Measurements from ENCODE around the gene USPL1. TPM values are rescaled to one million over a fixed set of nuclear protein-coding genes. Genes with fewer than 3 reads are reported as not detected.

Gene USPL1
- total and polyA plus RNA-seq, 4 donors: 4.1 to 13.0 (median 8.2) TPM

DNA sequence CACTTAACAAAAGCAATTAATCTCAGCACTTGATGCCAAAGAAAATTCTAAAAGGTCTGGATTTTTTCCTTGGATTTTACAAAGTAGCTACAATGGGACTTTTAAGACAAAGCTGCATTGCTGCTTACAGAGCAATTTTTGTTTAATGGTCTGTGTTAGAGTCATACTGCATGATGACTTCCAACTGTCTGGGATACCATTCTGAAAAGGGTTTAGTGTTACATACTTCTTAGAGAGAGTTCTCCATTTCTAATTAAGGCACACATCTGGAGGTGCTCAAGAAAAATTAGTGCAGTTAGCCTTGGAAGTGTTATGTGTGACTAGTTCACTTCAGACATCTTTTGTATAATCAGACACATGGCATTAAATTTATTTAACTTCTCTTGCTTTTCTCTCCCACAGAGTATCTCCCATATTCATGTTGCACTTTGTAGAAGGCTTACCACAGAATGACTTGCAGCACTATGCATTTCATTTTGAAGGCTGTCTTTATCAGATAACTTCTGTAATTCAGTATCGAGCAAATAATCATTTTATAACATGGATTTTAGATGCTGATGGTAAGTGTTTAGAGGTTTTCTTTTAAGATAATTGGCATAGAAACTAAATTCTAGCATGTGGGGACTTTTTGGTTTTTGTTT lies 35.1 kb downstream of the USPL1 start:
- no peak overlapping the region for H3K9ac ChIP-seq (ENCODE audit: low read depth in 1 of 2, low read length in 2 of 2)
- WGBS: 90% methylated on average over 1 of the region's 1 CpG
- H3K36me3 ChIP-seq (ENCODE audit: control insufficient read depth in 4 of 4, insufficient read depth in 3 of 4, low read depth in 1 of 4, low read length in 3 of 4): peaks cover 2 to 46% (median 33%) of the 10 kb centered on the region in 4 donors
- H3K4me1 ChIP-seq (ENCODE audit: control insufficient read depth in 4 of 4, insufficient read depth in 4 of 4, low read length in 3 of 4): peaks cover 0 to 11% (median 8%) of the 10 kb centered on the region in 4 donors
- no peak overlapping the region for H3K4me3 ChIP-seq (ENCODE audit: low read depth in 1 of 3, low read length in 3 of 3)
- no peaks in the 10 kb centered on the region for H3K9me3 ChIP-seq (ENCODE audit: control insufficient read depth in 4 of 4, low read length in 3 of 4)
- TF ChIP-seq HNF4G (IDR thresholded peaks at IDR 0.05): no peak
- TF ChIP-seq, protein P1, sequence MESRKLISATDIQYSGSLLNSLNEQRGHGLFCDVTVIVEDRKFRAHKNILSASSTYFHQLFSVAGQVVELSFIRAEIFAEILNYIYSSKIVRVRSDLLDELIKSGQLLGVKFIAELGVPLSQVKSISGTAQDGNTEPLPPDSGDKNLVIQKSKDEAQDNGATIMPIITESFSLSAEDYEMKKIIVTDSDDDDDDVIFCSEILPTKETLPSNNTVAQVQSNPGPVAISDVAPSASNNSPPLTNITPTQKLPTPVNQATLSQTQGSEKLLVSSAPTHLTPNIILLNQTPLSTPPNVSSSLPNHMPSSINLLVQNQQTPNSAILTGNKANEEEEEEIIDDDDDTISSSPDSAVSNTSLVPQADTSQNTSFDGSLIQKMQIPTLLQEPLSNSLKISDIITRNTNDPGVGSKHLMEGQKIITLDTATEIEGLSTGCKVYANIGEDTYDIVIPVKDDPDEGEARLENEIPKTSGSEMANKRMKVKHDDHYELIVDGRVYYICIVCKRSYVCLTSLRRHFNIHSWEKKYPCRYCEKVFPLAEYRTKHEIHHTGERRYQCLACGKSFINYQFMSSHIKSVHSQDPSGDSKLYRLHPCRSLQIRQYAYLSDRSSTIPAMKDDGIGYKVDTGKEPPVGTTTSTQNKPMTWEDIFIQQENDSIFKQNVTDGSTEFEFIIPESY (IDR thresholded peaks at IDR 0.05): no peak
- no peak for TF ChIP-seq FOXA1 (IDR thresholded peaks at IDR 0.05)
- TF ChIP-seq HNF4A (conservative IDR thresholded peaks at IDR 0.05): no peak
- no peak for TF ChIP-seq FOXA2 (IDR thresholded peaks at IDR 0.05)
- TF ChIP-seq SP1 (IDR thresholded peaks at IDR 0.05): no peak
- TF ChIP-seq RAD21 (IDR thresholded peaks at IDR 0.05): no peak
- DNase-seq (ENCODE audit: low spot score): no peak
- H3K27me3 ChIP-seq (ENCODE audit: control insufficient read depth in 4 of 4, insufficient read depth in 4 of 4, low read length in 3 of 4): no peaks in the 10 kb centered on the region
- no peak overlapping the region for H3K27ac ChIP-seq (ENCODE audit: low read depth in 1 of 2, low read length in 2 of 2)

DNA sequence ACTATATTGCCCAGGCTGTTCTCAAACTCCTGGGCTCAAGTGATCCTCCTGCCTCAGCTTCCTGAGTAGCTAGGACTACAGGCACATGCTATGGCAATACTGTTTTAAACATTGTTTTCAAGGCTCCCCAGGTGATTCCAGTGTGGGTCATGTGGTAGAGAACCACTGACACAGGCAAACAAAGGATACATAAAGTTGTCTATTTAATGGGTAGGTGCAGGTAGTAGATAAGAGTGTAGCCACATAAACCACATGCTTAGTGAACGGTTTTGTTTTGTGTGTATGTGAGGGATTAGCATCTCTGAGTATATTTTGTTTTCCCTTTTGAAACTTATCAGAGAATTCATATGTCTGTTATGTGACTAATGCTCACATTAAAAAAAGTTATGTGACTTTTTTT lies 36.7 kb downstream of the USPL1 start:
- no peaks in the 10 kb centered on the region for H3K9me3 ChIP-seq (ENCODE audit: control insufficient read depth in 4 of 4, low read length in 3 of 4)
- no peak for DNase-seq (ENCODE audit: low spot score)
- no peak overlapping the region for H3K9ac ChIP-seq (ENCODE audit: low read depth in 1 of 2, low read length in 2 of 2)
- H3K4me1 ChIP-seq (ENCODE audit: control insufficient read depth in 4 of 4, insufficient read depth in 4 of 4, low read length in 3 of 4): no peaks in the 10 kb centered on the region
- H3K36me3 ChIP-seq (ENCODE audit: control insufficient read depth in 4 of 4, insufficient read depth in 3 of 4, low read depth in 1 of 4, low read length in 3 of 4): peaks cover 4 to 54% (median 42%) of the 10 kb centered on the region in 4 donors
- H3K4me3 ChIP-seq (ENCODE audit: low read depth in 1 of 3, low read length in 3 of 3): no peak overlapping the region
- TF ChIP-seq FOXA2 (IDR thresholded peaks at IDR 0.05) (no peak), HNF4A (conservative IDR thresholded peaks at IDR 0.05) (no peak), SP1 (IDR thresholded peaks at IDR 0.05) (no peak), NR2F2 (IDR thresholded peaks at IDR 0.05) (no peak), GABPA (IDR thresholded peaks at IDR 0.05 in 1 of 2, conservative IDR thresholded peaks at IDR 0.05 in 1 of 2) (no peak), TAF1 (conservative IDR thresholded peaks at IDR 0.05) (no peak), RXRA (IDR thresholded peaks at IDR 0.05) (no peak), RAD21 (IDR thresholded peaks at IDR 0.05) (no peak), FOXA1 (IDR thresholded peaks at IDR 0.05) (no peak), HNF4G (IDR thresholded peaks at IDR 0.05) (no peak), EGR1 (IDR thresholded peaks at IDR 0.05; ENCODE audit: low read depth in 2 of 2) (no peak)
- TF ChIP-seq, protein P2, sequence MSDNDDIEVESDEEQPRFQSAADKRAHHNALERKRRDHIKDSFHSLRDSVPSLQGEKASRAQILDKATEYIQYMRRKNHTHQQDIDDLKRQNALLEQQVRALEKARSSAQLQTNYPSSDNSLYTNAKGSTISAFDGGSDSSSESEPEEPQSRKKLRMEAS (IDR thresholded peaks at IDR 0.05): no peak
- TF ChIP-seq, protein P3, sequence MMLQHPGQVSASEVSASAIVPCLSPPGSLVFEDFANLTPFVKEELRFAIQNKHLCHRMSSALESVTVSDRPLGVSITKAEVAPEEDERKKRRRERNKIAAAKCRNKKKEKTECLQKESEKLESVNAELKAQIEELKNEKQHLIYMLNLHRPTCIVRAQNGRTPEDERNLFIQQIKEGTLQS (IDR thresholded peaks at IDR 0.05): no peak
- TF ChIP-seq, protein P1 (IDR thresholded peaks at IDR 0.05): no peak
- TF ChIP-seq, protein P4, sequence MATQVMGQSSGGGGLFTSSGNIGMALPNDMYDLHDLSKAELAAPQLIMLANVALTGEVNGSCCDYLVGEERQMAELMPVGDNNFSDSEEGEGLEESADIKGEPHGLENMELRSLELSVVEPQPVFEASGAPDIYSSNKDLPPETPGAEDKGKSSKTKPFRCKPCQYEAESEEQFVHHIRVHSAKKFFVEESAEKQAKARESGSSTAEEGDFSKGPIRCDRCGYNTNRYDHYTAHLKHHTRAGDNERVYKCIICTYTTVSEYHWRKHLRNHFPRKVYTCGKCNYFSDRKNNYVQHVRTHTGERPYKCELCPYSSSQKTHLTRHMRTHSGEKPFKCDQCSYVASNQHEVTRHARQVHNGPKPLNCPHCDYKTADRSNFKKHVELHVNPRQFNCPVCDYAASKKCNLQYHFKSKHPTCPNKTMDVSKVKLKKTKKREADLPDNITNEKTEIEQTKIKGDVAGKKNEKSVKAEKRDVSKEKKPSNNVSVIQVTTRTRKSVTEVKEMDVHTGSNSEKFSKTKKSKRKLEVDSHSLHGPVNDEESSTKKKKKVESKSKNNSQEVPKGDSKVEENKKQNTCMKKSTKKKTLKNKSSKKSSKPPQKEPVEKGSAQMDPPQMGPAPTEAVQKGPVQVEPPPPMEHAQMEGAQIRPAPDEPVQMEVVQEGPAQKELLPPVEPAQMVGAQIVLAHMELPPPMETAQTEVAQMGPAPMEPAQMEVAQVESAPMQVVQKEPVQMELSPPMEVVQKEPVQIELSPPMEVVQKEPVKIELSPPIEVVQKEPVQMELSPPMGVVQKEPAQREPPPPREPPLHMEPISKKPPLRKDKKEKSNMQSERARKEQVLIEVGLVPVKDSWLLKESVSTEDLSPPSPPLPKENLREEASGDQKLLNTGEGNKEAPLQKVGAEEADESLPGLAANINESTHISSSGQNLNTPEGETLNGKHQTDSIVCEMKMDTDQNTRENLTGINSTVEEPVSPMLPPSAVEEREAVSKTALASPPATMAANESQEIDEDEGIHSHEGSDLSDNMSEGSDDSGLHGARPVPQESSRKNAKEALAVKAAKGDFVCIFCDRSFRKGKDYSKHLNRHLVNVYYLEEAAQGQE (IDR thresholded peaks at IDR 0.05): no peak
- H3K27me3 ChIP-seq (ENCODE audit: control insufficient read depth in 4 of 4, insufficient read depth in 4 of 4, low read length in 3 of 4): no peaks in the 10 kb centered on the region
- 94% methylated on average over 1 of the region's 1 CpG for WGBS
- H3K27ac ChIP-seq (ENCODE audit: low read depth in 1 of 2, low read length in 2 of 2): no peak overlapping the region

All from liver (tissue), 9 donors.